NCI-H1694 treated with DMSO at 0.1 percent for 48 hours (cell line): ENCODE data around the gene TRIM7.

ENCODE experiments used
- DNase-seq: peaks from one replicate; lab custom pipeline; 2025; lab: John Stamatoyannopoulos, UW

Gene TRIM7

DNA sequence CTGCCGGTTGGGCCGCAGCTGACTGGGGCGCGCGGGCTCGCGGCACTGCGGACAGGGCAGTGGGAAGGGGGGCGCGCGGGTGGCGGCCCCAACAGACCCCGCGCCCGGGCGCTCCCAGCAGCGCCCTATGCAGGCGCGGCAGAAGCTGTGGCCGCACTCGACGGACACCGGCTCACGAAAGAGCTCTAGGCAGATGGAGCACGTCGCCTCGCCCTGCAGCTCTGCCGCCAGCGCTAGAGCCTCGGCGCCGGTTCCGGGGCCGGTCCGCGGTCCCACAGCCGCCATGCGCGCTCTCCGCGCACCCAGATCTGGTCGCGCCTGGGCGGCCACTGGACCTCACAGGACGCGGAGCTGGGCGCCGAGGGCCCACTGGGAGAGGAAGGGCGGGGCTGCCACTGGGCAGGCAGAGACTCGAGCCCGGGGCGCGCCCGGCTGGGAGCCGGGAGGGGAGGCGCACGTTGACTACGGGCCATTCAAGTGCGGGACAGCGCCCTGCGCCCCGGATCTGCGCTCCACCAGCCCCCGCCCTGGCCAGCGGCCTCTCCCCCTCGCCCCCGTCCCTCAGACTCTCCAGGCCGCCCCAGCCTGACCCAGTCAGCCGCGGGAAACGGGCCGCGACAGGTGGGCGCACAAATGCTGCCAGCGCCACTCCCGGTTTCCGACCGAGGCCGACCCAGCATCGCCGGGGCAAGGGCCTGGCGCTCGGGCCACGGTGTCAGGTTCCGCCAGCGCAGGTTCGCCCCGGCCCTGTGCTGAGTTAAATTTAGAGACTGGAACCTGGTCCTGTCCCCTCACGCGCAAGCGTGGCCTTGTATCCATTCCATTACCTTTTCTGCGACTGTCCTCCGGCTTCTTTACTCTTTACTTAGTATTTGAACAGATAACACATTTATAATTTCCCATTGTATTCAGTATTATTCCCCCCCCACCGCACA is at the start of gene TRIM7:
TRIM7 (minus strand) TSS at position 371 of the 935 bp plus-strand sequence; CDS start at position 285, 86 bp downstream.
- no peak for DNase-seq

DNA sequence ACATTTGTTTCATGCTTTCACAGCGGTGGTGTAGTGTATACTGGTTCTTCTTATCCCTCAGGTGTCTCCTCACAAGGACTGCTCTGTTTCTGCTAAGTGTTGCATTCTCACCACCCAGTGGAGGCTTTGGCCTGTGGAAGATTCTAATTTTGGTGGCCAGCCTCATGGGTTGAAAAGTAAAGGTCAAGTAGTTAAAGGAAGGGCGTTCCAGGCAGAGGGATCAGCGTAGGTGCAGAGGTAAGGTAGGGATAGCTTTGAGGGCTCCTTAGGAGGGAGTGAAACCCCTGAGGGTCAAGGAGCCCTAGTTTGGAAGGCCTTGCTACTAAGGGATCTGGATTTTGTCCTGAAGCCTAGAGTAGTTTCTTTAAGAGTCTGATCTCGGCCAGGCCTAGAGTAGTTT is 43.3 kb upstream of the TRIM7 start:
- no peak for DNase-seq

DNA sequence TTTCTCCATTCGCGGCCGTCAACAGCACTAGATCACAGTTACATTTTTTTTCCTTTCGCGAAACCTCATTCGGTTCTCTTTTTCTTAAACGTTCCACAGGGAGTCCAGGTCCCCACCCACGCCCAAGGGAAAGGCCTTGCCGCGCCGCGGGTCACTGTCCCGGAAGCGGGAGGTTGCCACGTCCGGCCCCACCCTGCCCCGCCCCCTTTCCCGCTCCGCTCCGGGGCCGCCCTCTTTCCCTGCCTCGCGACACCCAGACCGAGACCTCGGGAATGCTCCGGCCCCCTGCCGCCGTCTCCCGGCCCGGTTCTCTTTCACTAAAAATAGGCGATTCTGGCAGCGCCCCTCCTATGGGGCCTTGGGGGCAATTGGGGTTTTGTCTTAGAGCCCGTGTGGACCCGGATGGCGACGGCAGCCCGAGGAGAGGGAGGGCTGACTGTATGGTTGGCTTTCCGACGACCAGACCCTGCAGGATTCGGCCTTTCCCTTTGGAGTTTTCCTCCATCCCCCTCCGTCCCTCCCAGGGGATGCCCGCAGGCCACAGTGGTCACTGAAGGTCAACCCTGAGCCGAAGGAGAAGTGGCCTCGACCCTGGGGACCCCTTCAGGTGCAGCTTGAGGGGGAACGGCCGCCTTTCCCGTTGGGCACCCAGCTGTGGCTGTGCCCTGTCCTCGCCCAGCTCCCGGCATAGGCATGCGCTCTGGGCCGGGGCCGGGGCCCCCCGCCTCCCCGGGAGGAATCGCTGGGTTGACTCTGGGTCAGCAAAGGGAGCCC is 41.5 kb upstream of the TRIM7 start:
- no peak for DNase-seq

DNA sequence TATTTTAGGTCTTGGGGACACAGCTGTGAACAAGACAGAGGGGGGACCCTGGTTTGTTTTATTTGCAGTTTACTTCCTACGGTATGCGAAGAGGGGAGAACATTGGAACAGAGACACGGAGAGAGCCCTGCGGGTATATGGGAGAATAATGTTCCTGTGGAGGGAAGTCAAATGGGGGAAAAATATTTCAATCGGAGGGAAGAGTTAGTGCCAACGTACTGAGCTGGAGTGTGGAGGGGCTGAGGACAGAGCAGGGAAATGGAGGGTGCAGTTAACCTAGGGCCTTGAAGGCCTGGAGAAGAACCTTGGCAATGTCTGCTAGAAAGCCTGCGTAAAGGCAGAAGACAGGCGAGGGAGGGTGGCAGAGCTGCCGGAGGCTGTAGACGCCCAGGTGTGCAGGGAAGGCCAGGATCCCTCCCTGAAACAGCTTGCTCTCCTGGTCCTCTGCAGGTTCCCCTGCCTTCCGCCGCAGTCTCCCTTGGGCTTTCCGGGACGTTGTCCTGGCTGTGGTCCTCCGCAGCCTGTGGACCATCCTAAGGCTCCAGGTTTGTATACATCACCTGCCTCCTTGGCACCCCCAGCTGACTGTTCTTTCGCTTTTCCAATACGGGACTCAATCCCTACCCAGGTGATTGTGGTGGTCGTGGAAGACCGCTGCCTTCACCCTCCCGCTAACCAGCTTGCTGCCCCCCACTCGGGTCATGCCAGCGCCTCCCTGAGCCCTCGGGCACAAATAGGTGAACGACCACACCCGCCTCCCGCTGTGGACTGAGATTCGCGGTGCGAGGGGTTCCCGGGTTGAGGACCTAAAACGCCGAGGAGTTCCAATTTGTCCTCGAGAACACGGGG is 40.7 kb upstream of the TRIM7 start:
- DNase-seq = no peak

DNA sequence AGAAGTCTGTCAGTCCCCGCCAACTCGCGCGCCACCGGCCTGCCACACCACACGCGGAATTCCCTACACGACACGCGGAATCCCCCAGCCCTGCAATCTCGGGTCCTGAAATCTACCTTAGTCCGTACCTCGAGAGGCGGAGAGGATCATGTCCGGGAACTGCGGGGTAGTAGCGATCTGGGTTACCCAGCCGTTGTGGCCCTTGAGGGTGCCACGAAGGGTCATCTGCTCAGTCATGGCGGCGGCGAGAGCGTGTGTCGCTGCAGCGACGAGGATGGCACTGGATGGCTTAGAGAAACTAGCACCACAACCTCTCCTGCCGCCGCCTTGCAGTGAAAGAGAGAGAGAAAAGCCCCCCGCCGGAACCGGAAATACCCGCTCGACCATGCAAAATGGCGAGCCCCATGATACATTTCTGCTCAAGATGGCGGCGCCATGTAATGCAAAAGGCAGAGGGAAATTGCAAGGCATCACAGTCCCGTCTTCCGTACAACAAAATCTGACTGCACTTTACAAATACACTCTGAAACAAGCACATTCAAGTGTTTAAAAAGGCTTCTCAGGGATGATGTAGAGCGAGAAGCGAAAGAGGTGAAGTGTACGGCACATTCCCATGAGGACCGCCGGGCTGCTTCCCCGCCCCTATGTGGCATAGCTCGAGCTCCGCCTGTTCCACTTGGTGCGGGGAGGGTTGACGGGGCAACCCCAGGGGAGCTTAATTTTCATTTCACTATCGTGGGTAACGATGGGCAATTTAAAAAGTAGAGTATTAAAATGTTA is 38.8 kb upstream of the TRIM7 start, which contains the start of gene RACK1:
RACK1 (minus strand) TSS at position 343 of the 780 bp plus-strand sequence; CDS start at position 237, 106 bp downstream.
- no peak for DNase-seq

DNA sequence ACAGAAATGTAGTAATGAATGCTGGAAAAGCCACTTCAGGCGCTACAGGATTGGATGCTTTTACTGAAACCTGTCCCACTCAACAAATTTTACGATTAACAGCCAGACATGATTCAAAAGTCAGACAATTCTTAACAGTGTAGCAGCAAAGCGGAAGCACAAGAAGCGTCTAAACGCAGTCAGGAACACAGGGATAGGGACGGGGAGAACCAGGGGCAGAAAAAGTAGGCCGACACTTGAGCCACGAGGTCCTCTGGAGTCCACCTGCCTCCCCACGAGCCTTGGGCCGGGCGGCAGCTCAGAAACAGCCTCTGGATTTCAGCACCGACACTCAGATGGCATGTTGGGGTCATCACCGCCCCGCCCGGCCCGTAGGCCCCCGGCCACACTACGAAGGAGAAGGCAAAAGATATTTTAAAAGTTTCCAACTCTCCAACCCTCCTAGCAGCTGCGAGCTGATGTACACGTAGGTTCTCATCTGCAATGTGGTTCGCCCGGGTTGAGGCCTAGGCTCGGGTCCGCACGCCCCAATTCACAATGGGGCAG is 38.1 kb upstream of the TRIM7 start:
- no peak for DNase-seq

DNA sequence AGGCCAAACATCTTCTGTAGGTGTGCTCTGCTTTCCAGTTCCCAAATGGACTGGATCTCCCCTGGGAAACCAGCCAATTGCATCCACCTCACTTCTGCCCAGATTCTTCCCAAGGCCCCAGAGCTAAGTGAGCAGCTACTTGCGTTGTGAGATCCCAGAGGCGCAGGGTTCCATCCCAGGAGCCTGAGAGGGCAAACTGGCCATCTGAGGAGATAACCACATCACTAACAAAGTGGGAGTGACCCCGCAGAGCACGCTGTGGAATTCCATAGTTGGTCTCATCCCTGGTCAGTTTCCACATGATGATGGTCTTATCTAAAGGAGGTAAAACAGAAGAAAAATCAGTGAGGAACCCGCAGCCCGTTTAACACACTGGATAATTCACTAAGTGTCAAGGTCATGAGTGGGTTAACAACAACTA is 37.0 kb upstream of the TRIM7 start:
- no peak for DNase-seq

DNA sequence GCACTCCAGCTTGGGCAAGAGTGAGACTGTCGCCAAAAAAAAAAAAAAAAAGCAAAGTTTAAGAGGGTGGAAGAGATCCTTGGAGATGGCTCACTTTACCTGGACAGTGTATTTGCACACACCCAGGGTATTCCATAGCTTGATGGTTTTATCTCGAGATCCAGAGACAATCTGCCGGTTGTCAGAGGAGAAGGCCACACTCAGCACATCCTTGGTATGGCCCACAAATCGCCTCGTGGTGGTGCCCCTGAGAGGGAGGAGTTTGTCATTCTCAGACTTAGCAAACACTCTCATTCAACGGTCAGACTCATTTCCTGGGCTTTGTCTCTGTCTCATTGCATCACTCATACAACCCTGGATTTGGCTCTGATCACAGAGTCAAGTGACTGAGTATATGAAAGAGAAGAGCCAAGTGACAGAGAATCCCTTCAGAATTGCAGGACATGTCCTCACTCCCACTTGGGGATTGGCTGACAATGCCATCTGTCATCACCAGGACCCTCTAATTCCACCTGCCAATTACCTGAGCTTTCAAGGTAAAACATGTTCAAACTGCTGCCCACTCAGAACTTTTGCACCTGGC is 36.5 kb upstream of the TRIM7 start:
- DNase-seq = no peak

DNA sequence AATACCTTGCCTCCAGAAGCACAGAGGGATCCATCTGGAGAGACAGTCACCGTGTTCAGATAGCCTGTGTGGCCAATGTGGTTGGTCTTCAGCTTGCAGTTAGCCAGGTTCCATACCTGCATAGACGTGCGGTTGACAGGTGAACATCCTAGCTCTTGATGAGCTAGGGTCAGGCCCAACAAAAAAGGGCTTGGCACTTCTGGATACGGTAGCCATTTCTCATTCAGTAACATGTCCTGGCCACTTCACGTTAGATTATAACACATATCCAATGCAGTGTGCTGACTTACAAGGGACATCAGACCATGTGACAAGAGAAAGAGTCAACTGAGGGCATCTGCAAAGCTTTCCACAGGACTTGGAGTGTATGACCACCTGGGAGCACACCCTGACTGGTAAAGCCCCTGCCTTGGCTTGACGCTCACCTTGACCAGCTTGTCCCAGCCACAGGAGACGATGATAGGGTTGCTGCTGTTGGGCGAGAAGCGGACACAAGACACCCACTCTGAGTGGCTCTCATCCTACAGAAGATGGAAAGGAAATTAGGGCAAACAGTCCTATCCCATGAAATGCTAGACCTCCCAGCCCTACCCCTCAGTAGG is 34.2 kb upstream of the TRIM7 start:
- no peak for DNase-seq

DNA sequence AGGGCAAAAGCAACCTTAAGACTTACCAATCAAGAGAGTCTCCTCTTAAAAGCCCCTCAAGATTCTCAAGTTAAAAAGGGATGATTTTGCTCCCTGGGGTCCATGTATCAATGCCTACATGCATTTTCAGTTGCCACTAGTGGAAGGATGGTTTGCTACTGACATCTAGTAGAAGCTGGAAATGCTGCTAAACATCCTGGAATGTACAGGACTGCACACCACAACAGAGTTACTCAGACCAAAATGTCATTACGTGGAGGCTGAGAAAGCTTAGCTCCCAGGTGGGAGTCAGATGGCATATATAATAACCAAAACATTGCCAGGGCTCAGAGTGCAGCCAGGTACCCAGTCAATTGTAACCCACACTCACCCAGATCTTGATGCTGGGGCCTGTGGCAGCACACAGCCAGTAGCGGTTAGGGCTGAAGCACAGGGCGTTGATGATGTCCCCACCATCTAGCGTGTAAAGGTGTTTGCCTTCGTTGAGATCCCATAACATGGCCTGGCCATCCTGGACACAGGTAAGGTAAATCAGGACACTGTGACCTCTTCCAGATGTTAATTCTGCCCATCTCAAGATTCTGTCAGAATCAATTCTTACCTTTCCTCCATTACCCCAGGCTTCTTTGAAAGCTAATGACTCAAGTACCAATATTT is 32.9 kb upstream of the TRIM7 start:
- no peak for DNase-seq

DNA sequence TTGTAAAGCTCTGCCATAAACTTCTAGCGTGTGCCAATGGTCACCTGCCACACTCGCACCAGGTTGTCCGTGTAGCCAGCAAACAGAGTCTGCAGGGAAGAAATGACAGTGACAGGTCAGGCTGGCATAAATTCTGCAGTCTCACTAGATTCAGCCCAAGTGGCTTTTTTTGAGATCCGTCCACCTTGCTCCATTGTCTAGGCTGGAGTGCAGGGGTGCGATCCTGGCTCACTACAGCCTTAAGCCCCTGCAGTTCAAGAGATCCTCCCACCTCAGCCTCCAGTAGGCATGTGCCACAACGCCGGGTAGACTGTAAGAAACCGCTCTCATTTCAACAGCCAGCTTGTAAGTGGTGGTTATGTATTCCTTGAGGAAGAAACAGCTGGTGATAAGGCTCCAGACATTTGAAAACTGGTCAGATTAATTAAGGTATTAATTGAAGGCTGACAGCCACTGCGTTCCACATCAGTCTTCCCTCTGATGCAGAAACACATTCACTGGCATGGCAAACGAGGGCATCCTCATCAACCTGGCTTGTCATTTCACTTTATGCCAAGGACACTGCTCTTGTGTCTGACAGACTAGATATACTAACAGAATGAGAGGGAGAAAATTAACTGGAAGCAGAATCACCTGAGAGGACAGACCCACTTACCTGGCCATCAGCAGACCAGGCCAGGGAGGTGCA is 32.1 kb upstream of the TRIM7 start:
- DNase-seq = no peak

DNA sequence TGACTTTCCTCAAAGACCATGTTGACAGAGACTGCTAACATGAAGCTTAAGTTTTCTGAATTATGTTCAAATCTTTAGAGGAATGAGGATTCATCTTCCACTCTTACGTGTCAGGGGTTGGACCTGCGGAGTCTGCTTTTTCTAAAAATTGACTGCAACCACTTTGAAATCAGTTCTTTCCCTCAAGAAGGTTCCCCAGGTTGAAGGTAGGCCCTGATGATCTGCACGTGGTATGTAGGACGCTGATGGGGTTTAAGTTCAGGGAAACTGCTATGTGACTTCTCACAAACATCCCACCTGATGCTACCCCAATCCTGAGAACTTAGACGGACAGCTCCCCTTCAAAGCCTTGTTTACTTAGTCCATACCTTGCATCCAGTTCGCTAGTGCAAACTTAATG is 31.5 kb upstream of the TRIM7 start:
- no peak for DNase-seq

DNA sequence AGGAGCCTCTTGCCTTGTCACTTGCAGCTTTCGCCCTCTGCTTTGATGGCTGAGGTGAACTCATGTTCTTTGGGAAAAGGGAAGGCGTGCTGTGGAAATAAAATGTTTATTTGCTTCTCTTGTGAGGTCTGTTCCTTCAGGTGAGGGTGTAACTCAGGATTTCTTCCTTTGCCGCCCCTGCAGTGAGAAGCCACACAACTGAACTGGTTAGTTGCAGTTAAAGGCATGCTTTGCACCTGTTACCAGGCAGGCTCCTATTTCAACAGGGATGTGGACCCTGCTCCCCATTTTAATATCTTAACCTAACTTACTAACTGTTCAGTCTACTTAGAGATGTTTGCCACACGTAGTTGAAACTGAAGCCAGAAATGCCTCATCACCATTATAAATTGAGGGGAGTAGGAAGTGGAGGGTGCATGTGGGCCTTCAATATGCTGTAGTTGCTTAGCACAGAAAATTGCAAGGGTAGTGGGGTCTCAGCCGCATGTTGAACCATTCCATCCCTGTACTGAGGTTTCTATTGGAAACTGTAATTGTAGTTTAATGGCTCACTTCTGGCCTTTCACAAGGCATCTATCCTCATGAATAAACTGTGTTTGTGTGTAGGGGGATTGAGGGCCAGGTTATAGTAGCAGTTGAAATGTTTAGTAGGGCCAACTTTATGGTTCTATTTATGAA is 30.8 kb upstream of the TRIM7 start:
- no peak for DNase-seq

DNA sequence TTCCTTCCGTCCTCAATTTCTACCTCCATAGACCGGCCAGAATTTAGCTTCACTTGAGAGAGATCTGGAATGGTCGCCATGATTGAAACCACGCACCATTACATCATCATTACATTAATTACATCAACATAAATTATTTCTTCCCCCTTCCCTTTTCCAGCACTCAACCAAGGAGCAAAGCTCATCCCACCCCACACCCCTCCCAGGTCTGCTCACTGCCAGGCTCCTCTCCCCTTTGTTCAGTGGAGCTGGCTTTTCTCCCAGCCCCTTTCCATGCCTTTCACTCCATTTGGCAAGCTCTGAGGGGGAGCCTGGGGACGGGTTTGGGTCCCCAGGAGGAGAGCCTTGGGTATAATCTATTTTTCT is 30.3 kb upstream of the TRIM7 start:
- DNase-seq = no peak

DNA sequence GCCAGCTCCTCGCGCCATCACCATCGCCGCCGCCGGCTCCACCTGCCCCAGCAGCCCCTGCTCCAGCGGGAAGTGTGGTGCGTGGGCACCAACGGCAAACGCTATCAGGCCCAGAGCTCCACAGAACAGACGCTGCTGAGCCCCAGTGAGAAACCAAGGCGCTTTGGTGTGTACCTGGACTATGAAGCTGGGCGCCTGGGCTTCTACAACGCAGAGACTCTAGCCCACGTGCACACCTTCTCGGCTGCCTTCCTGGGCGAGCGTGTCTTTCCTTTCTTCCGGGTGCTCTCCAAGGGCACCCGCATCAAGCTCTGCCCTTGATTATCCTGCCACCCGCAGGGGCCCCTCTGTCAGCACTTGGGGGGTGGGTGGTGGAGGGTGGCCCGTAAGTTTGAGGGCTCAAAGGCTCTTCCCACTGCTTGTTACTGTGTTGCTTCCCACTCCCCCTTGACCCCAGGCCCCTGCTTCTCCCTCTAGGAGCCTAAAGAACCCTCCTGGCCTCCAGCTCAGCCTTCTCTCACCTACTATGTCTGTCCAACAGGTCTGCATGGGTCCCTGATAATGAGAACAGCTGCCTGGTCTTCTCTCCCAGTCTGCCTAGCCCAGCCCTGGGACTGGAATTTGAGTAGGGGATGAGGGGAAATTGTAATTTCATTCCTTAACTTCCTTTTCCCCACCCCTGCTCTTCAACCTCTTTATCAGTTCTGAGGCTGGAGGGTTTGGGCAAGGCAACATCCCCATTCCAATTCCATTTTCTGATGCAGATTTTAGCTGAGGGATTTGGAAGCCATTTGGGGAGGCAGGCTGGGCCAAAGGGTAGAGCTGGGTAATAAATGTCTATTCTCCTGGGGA is 29.7 kb upstream of the TRIM7 start:
- no peak for DNase-seq

DNA sequence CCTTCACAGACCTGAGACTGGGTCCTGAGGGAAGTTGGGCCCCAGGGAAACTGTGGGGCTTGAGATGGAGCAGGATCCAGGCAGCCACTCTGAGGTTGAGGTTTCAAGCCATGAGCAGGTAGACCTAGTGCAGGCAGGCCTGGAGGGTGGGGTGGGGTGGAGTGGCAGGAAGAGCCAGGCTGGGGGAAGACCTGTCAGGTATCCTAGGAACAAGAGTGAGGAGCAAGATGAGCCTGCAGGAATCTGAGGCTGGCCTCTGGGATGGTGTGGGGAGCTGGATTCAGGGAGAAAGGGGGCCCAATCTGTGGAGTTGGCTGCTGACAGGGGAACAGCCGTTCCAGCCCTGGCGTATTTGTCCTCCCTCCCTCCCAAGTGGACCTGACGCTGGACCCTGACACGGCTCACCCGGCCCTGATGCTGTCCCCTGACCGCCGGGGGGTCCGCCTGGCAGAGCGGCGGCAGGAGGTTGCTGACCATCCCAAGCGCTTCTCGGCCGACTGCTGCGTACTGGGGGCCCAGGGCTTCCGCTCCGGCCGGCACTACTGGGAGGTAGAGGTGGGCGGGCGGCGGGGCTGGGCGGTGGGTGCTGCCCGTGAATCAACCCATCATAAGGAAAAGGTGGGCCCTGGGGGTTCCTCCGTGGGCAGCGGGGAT is 28.9 kb upstream of the TRIM7 start:
- DNase-seq = no peak
